Endodermal cell (in vitro differentiated cells): ENCODE results near the gene C16orf86. TPM values are rescaled to one million over a fixed set of nuclear protein-coding genes. Genes with fewer than 3 reads are reported as not detected.

Source experiments
- DNase-seq: peaks from one replicate; pipeline ENCODE4 v3.0.0-alpha.2; 2017
- H3K27ac ChIP-seq: 2 replicates; pipeline ENCODE4 v1.5.1; 2013; ENCODE audit warnings: mild to moderate bottlenecking, low read depth, low read length, moderate library complexity
- H3K27me3 ChIP-seq: 2 replicates; pipeline ENCODE4 v1.6.1; 2013; ENCODE audit warnings: mild to moderate bottlenecking, low read length, moderate library complexity; ENCODE audit not compliant: insufficient read depth, control insufficient read depth, poor library complexity, severe bottlenecking
- H3K36me3 ChIP-seq: 2 replicates; pipeline ENCODE4 v1.7.0; 2013; ENCODE audit warnings: mild to moderate bottlenecking, low read length, moderate library complexity; ENCODE audit not compliant: control insufficient read depth, insufficient read depth
- H3K4me1 ChIP-seq: one replicate; pipeline ENCODE4 v1.7.0; 2013; ENCODE audit warnings: low read length; ENCODE audit not compliant: control insufficient read depth, insufficient read depth
- H3K4me3 ChIP-seq: 2 replicates; pipeline ENCODE4 v1.5.1; 2013; ENCODE audit warnings: mild to moderate bottlenecking, low read length, moderate library complexity
- H3K9ac ChIP-seq: 2 replicates; pipeline ENCODE4 v1.6.1; 2013; ENCODE audit warnings: mild to moderate bottlenecking, low read length, moderate library complexity; ENCODE audit not compliant: poor library complexity, severe bottlenecking; ENCODE audit errors: extremely low read depth
- H3K9me3 ChIP-seq: 2 replicates; pipeline ENCODE4 v1.6.1; 2013; ENCODE audit warnings: mild to moderate bottlenecking, low read length, moderate library complexity; ENCODE audit not compliant: control insufficient read depth
- H3K27ac Mint-ChIP-seq: 2 replicates; pipeline ENCODE4 v1.8.0; 2020; ENCODE audit warnings: mixed read lengths
- H3K27me3 Mint-ChIP-seq: 2 replicates; pipeline ENCODE4 v1.8.0; 2021; ENCODE audit warnings: mild to moderate bottlenecking, mixed read lengths; ENCODE audit not compliant: insufficient read depth
- H3K36me3 Mint-ChIP-seq: 2 replicates; pipeline ENCODE4 v1.8.0; 2020; ENCODE audit warnings: low read depth, mixed read lengths
- H3K4me1 Mint-ChIP-seq: 2 replicates; pipeline ENCODE4 v1.8.0; 2020; ENCODE audit warnings: mixed read lengths
- H3K4me3 Mint-ChIP-seq: 2 replicates; pipeline ENCODE4 v1.8.0; 2020; ENCODE audit warnings: mild to moderate bottlenecking, moderate library complexity, mixed read lengths
- H3K9me3 Mint-ChIP-seq: 2 replicates; pipeline ENCODE4 v1.8.0; 2020; ENCODE audit warnings: mild to moderate bottlenecking, mixed read lengths
- WGBS, 2 experiments: methylation state at CpG; one replicate each; pipeline versions ENCODE4 v1.1.5 to v1.1.7; 2013; ENCODE audit warnings: missing lambda C conversion rate in 2 of 2, mixed read lengths in 1 of 2; ENCODE audit not compliant: insufficient coverage in 1 of 2, insufficient read length in 1 of 2; 5-methylcytosine and 5-hydroxymethylcytosine counted together
- total RNA-seq, 2 donors: library from RNA; stranded (reverse); fragmentation: NEBNext Ultra II Directional in 1 of 2; extraction: Animal tissue kit (Norgen Biotek cat#: 25700) in 1 of 2; gene quantifications; 2 replicates in 1 of 2; 3 replicates in 1 of 2; pipeline ENCODE4 v1.2.1, GENCODE V29; 2021
- TF ChIP-seq, protein P1 (sequence below): fragments of 200-600 bp; sonication (generic); conservative IDR thresholded peaks from 2 replicates; pipeline ENCODE4 v1.5.0; 2021; ENCODE audit warnings: antibody characterized with exemption, mild to moderate bottlenecking

The C16orf86 gene
- total RNA-seq, 2 donors from 2014 or later, result 3.6 to 4.7 TPM

DNA sequence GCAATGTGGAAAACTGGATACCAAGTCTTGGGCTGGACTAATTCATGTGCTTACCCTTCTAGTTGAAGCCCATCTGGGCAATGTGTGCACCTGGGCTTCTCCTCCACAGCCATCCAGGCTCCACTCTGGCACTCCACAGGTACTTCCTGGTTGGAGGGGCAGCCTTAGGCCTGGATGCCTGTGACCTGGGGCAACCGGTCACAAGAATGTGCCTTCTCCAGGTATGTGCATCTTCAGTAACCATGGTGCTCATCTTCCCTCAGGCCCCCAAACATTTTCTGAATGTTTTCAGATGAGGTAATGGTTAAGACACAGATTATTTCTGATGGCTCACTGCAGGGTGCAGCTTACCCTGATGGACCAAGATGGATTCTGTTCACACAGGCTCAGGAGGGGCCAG, 11.1 kb downstream of the C16orf86 start:
- H3K4me3 ChIP-seq, result no peak overlapping the region
- no peaks in the 10 kb centered on the region for H3K9me3 ChIP-seq
- H3K27ac Mint-ChIP-seq, result peak overlapping the region; percentile 84
- H3K36me3 ChIP-seq, result peaks cover 3% of the 10 kb centered on the region
- no peaks in the 10 kb centered on the region for H3K4me1 ChIP-seq
- TF ChIP-seq, protein P1, sequence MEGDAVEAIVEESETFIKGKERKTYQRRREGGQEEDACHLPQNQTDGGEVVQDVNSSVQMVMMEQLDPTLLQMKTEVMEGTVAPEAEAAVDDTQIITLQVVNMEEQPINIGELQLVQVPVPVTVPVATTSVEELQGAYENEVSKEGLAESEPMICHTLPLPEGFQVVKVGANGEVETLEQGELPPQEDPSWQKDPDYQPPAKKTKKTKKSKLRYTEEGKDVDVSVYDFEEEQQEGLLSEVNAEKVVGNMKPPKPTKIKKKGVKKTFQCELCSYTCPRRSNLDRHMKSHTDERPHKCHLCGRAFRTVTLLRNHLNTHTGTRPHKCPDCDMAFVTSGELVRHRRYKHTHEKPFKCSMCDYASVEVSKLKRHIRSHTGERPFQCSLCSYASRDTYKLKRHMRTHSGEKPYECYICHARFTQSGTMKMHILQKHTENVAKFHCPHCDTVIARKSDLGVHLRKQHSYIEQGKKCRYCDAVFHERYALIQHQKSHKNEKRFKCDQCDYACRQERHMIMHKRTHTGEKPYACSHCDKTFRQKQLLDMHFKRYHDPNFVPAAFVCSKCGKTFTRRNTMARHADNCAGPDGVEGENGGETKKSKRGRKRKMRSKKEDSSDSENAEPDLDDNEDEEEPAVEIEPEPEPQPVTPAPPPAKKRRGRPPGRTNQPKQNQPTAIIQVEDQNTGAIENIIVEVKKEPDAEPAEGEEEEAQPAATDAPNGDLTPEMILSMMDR, result no peak
- DNase-seq, result peak; percentile 73
- H3K9me3 Mint-ChIP-seq, result no peaks in the 10 kb centered on the region
- 88 to 100% methylated on average over 1 of the region's 1 CpG for WGBS, 2 experiments
- H3K27me3 Mint-ChIP-seq, result no peaks in the 10 kb centered on the region
- no peaks in the 10 kb centered on the region for H3K27me3 ChIP-seq
- H3K4me3 Mint-ChIP-seq, result no peak overlapping the region
- no peak overlapping the region for H3K27ac ChIP-seq
- H3K36me3 Mint-ChIP-seq, result peaks cover 12% of the 10 kb centered on the region
- H3K4me1 Mint-ChIP-seq, result no peaks in the 10 kb centered on the region
- no peak overlapping the region for H3K9ac ChIP-seq

DNA sequence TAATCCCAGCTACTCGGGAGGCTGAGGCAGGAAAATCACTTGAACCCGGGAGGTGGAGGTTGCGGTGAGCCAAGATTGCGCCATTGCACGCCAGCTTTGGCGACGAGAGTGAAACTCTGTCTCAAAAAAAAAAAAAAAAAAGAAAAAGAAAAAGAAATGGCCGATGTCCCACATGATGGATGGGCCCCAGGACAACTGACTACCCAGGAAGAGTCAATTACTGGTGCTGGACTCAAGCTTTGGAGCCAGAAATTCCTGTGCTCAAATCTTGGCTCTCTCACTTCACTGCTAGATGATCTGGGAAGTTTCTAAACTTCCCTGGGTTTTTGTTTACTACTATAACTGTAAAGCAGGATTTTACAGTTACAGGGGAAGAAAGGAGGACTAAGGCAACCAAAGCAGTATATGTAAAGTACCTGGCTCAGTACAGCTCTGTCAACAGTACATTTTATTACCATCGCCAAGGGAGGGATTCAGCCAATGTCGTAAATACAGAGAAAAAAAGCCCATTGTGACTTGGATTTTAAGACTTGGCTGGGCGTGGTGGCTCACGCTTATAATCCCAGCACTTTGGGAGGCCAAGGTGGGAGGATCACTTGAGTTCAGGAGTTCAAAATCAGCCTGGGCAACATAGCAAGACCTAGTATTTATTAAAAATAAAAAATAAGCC, 11.9 kb downstream of the C16orf86 start:
- Mint-ChIP-seq H3K9me3 (no peaks in the 10 kb centered on the region), H3K4me1 (no peaks in the 10 kb centered on the region), H3K27me3 (no peaks in the 10 kb centered on the region), H3K4me3 (no peak overlapping the region), H3K27ac (no peak overlapping the region), H3K36me3 (peaks cover 15% of the 10 kb centered on the region)
- WGBS, 2 experiments, result 93 to 95% methylated on average over 9 to 12 of the region's 12 CpGs
- no peaks in the 10 kb centered on the region for H3K9me3 ChIP-seq
- H3K4me1 ChIP-seq, result no peaks in the 10 kb centered on the region
- TF ChIP-seq, protein P1, result no peak
- peaks cover 9% of the 10 kb centered on the region for H3K36me3 ChIP-seq
- peak; percentile 8 for DNase-seq
- no peak overlapping the region for H3K27ac ChIP-seq
- no peak overlapping the region for H3K9ac ChIP-seq
- no peaks in the 10 kb centered on the region for H3K27me3 ChIP-seq
- H3K4me3 ChIP-seq, result no peak overlapping the region

GRCh38 chr16:67679935-67680897, 13.6 kb downstream of the C16orf86 start:
- no peaks in the 10 kb centered on the region for H3K27me3 ChIP-seq
- Mint-ChIP-seq H3K9me3 (no peaks in the 10 kb centered on the region), H3K27me3 (no peaks in the 10 kb centered on the region), H3K36me3 (peaks cover 26% of the 10 kb centered on the region), H3K27ac (no peak overlapping the region), H3K4me3 (no peak overlapping the region), H3K4me1 (no peaks in the 10 kb centered on the region)
- no peak overlapping the region for H3K9ac ChIP-seq
- H3K36me3 ChIP-seq, result peaks cover 23% of the 10 kb centered on the region
- H3K9me3 ChIP-seq, result no peaks in the 10 kb centered on the region
- peak; percentile 17 for DNase-seq
- no peaks in the 10 kb centered on the region for H3K4me1 ChIP-seq
- no peak overlapping the region for H3K4me3 ChIP-seq
- no peak overlapping the region for H3K27ac ChIP-seq
- 92% methylated on average over 7 to 10 of the region's 10 CpGs for WGBS, 2 experiments
- TF ChIP-seq, protein P1, result no peak
